ENCODE results near the gene RGS21.

DNA sequence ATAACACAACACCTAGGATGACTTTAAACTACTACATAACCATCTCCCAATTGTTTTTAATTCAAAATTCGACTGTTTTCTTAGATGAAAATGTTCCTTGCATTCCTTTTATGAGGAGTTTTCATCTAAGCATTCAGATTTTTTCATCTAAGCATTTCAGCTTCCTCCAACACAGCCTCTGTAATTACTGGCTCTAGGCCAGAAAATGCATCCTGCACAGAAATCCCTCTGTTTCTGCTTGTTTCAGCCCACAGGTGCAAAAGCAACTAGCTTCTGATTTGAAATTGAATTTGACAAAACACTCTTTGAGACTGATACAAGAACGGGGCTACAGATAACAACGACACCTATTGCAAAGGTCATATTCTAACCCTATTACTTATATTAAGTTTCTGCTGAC is 90.4 kb downstream of the RGS21 start:
- TF ChIP-seq, protein P1, sequence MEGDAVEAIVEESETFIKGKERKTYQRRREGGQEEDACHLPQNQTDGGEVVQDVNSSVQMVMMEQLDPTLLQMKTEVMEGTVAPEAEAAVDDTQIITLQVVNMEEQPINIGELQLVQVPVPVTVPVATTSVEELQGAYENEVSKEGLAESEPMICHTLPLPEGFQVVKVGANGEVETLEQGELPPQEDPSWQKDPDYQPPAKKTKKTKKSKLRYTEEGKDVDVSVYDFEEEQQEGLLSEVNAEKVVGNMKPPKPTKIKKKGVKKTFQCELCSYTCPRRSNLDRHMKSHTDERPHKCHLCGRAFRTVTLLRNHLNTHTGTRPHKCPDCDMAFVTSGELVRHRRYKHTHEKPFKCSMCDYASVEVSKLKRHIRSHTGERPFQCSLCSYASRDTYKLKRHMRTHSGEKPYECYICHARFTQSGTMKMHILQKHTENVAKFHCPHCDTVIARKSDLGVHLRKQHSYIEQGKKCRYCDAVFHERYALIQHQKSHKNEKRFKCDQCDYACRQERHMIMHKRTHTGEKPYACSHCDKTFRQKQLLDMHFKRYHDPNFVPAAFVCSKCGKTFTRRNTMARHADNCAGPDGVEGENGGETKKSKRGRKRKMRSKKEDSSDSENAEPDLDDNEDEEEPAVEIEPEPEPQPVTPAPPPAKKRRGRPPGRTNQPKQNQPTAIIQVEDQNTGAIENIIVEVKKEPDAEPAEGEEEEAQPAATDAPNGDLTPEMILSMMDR (IDR thresholded peaks at IDR 0.05; ENCODE audit: low read length) = no peak
- no peak for TF ChIP-seq EZH2phosphoT487 (IDR thresholded peaks at IDR 0.05; ENCODE audit: low read length)
